ENCODE measurements around the gene UBASH3A.
A peak's percentile ranks its signal among the peaks of the same experiment; 100 is the strongest.

UBASH3A gene

DNA sequence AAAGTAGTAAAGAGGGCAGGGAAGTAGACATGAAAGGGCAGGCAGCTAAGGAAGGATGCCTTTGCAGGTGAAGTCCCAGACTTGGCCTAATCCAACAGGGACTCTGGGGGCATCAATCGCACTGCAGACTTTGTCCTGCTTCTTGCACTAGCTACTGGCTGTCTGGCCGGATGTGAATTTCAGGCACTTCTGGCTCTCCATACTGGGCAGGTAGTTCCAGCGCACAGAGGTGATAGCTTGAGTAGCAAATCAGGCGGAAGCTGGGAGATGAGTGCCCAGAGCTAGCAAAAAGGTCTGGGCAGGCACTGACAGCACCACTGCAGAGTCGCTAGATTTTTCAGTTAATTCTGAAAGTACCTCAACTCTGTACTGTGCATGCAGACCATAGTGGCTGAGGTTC is 91.3 kb downstream of the UBASH3A start:
- H3K4me3 ChIP-seq, result no peak overlapping the region
- DNase-seq, result no peak
- no peaks in the 10 kb centered on the region for H3K36me3 ChIP-seq
- intact Hi-C loops (cut with DNase I; ENCODE audit: low total_unique reads), result no loop called here
- H3K27me3 ChIP-seq, result no peaks in the 10 kb centered on the region
- H3K9me3 ChIP-seq, result no peaks in the 10 kb centered on the region
- peaks cover 0 to 12% (median 7%) of the 10 kb centered on the region in 4 donors for H3K4me1 ChIP-seq
- TF ChIP-seq, protein P1, sequence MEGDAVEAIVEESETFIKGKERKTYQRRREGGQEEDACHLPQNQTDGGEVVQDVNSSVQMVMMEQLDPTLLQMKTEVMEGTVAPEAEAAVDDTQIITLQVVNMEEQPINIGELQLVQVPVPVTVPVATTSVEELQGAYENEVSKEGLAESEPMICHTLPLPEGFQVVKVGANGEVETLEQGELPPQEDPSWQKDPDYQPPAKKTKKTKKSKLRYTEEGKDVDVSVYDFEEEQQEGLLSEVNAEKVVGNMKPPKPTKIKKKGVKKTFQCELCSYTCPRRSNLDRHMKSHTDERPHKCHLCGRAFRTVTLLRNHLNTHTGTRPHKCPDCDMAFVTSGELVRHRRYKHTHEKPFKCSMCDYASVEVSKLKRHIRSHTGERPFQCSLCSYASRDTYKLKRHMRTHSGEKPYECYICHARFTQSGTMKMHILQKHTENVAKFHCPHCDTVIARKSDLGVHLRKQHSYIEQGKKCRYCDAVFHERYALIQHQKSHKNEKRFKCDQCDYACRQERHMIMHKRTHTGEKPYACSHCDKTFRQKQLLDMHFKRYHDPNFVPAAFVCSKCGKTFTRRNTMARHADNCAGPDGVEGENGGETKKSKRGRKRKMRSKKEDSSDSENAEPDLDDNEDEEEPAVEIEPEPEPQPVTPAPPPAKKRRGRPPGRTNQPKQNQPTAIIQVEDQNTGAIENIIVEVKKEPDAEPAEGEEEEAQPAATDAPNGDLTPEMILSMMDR (IDR thresholded peaks at IDR 0.05), result no peak
- H3K27ac ChIP-seq, result no peak overlapping the region

DNA sequence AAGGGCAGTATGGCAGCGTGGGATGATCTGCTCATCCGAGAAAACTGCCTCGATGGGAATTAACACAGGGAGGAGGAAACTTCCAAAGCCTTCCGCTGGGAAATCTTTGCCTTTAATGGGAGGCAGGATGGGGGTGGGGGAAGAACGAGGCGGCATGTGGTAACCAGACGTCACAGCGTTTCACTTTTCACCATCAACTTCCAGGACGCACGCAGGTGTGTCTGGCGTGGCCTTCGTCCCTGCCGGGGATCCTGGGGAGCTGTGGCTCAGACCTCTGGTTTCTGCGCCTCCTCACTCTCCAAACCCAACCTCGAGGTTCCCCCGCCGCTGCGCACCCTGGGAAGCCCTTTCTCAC is 92.0 kb downstream of the UBASH3A start:
- peaks cover 0 to 12% (median 7%) of the 10 kb centered on the region in 4 donors for H3K4me1 ChIP-seq
- DNase-seq, result no peak
- H3K36me3 ChIP-seq, result no peaks in the 10 kb centered on the region
- peak overlapping the region; percentile 24 to 54 for H3K27ac ChIP-seq
- no peaks in the 10 kb centered on the region for H3K27me3 ChIP-seq
- TF ChIP-seq, protein P1 (IDR thresholded peaks at IDR 0.05), result peak in 1 of 2 experiments; percentile 16
- no peaks in the 10 kb centered on the region for H3K9me3 ChIP-seq
- intact Hi-C loops (cut with DNase I; ENCODE audit: low total_unique reads), result no loop called here
- peak overlapping the region; percentile 56 to 72 for H3K4me3 ChIP-seq

DNA sequence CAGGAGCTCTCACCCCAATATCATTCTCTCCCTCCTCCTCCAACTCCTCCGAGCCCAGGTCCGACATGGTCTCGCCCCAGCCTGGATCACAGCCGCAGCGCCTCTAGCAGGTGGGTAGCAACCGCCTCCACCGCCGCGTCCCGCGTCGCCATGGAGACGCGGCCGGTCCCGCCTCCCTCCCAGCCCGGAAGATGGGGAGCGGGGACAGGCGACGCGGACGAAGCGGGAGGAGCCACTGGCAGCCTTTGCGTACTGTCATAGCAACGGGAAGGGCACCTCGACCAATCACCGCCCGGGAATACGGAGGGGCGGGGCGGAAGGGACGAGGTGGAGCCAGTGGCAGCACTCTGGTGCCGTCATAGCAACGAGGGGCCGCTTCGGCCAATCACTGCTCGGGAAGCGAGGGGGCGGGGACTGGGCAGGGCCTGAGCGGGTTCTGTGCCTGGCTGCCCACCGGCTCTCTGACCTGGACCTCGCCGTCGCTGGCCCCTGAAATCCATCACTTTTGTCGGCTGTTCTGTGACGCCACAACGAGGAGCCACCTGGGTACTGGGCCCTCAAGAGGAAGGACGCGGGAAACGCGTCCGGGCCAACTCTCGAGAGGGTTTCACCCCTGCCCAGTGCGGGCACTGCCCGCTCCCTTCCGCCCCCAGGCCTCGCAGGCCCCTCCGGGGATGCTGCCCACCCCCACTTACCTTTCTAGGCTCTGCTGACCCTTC is 92.6 kb downstream of the UBASH3A start, which contains the start of gene RSPH1:
TSS of gene RSPH1 (minus strand) at position 105 of the 719 bp plus-strand sequence. CDS start at position 67, 38 bp downstream.
- H3K4me1 ChIP-seq, result peaks cover 0 to 12% (median 7%) of the 10 kb centered on the region in 4 donors
- H3K27ac ChIP-seq, result peak within 1 kb of the TSS; percentile 83 to 90
- no peaks in the 10 kb centered on the region for H3K9me3 ChIP-seq
- TF ChIP-seq, protein P1 (IDR thresholded peaks at IDR 0.05), result no peak
- peak within 1 kb of the TSS; percentile 56 to 72 for H3K4me3 ChIP-seq
- H3K27me3 ChIP-seq, result no peaks in the 10 kb centered on the region
- H3K36me3 ChIP-seq, result no peaks in the 10 kb centered on the region
- DNase-seq, result peak; percentile 99 to 100
- intact Hi-C loops (cut with DNase I; ENCODE audit: low total_unique reads), result no loop called here

GRCh38 chr21:42496839-42497202 is 93.1 kb downstream of the UBASH3A start:
- peak overlapping the region; percentile 83 to 90 for H3K27ac ChIP-seq
- no peak for DNase-seq
- intact Hi-C loops (cut with DNase I; ENCODE audit: low total_unique reads), result no loop called here

More at GRCh38 chr21:42496839-42497202, 93.1 kb downstream of the UBASH3A start:
- no peaks in the 10 kb centered on the region for H3K36me3 ChIP-seq
- TF ChIP-seq, protein P1 (IDR thresholded peaks at IDR 0.05), result no peak
- no peaks in the 10 kb centered on the region for H3K27me3 ChIP-seq
- H3K4me3 ChIP-seq, result peak overlapping the region; percentile 56 to 72
- no peaks in the 10 kb centered on the region for H3K9me3 ChIP-seq
- peaks cover 0 to 12% (median 7%) of the 10 kb centered on the region in 4 donors for H3K4me1 ChIP-seq
